Breast epithelium (tissue), 4 donors: ENCODE results near the gene GAS7. TPM values are rescaled to one million over a fixed set of nuclear protein-coding genes. Genes with fewer than 3 reads are reported as not detected.

Experiments
- DNase-seq, 2 donors: peaks; one replicate each; pipeline ENCODE4 v3.0.0-alpha.2; 2019; ENCODE audit warnings: low spot score in 2 of 2
- H3K27ac ChIP-seq, 2 donors: fragments of 200-600 bp; sonication (generic) in 1 of 2; one replicate each; pipeline ENCODE4 v1.5.1; 2016 to 2019; ENCODE audit warnings: mild to moderate bottlenecking in 1 of 2
- H3K27me3 ChIP-seq, 2 donors: fragments of 200-600 bp; sonication (generic) in 1 of 2; one replicate each; pipeline versions ENCODE4 v1.5.1 to v1.6.0; 2017 to 2019; ENCODE audit warnings: control low read depth in 1 of 2, mild to moderate bottlenecking in 1 of 2
- H3K36me3 ChIP-seq: fragments of 200-600 bp; one replicate; pipeline ENCODE4 v1.5.1; 2019
- H3K4me1 ChIP-seq, 2 donors: fragments of 200-600 bp; sonication (generic); one replicate each; pipeline ENCODE4 v1.5.1; 2016 to 2019; ENCODE audit warnings: control low read depth in 1 of 2
- H3K4me3 ChIP-seq, 3 donors: fragments of 200-600 bp; sonication (generic); 1 replicate in 2 of 3; 2 replicates in 1 of 3; pipeline ENCODE4 v1.5.1; 2016 to 2019; ENCODE audit warnings: mild to moderate bottlenecking in 3 of 3, moderate library complexity in 2 of 3
- H3K9me3 ChIP-seq, 2 donors: fragments of 200-600 bp; sonication (generic) in 1 of 2; one replicate each; pipeline ENCODE4 v1.5.1; 2016 to 2019; ENCODE audit warnings: control low read depth in 1 of 2
- CTCF ChIP-seq, 3 donors: fragments of 450-650 bp; IDR thresholded peaks; one replicate each; pipeline ENCODE4 v1.5.1; 2016 to 2017; ENCODE audit warnings: antibody characterized with exemption in 3 of 3, mild to moderate bottlenecking in 3 of 3, moderate library complexity in 3 of 3
- POLR2A ChIP-seq: fragments of 450-650 bp; IDR thresholded peaks from one replicate; pipeline ENCODE4 v1.6.1; 2016; ENCODE audit warnings: antibody characterized with exemption, mild to moderate bottlenecking, moderate library complexity
- POLR2AphosphoS5 ChIP-seq, 3 donors: sonication (generic); formaldehyde crosslinking; IDR thresholded peaks; one replicate each; pipeline ENCODE4 v1.6.1; 2017; ENCODE audit warnings: antibody characterized with exemption in 3 of 3
- intact Hi-C: fragments of 100-400 bp; cut with DNase I; formaldehyde crosslinking; loops from one replicate; pipeline ENCODE4 v1.15.1; 2023; ENCODE audit warnings: low total_unique reads
- total RNA-seq, 3 donors: library from RNA; depleted of rRNA; stranded (reverse); fragments of >200 nt; gene quantifications; one replicate each; pipeline ENCODE4 v1.1.0, GENCODE V29; 2016

Gene GAS7
- total RNA-seq, 3 donors from 2014 or later: 21.8 to 62.2 (median 33.4) TPM

- Histone ChIP-seq H3K9me3 (no peaks in the 10 kb centered on the region), H3K36me3 (no peaks in the 10 kb centered on the region), H3K27me3 (no peaks in the 10 kb centered on the region), H3K4me1 (no peaks in the 10 kb centered on the region), H3K27ac (peak overlapping the region in 1 of 2 donors; percentile 32), H3K4me3 (no peak overlapping the region)
- no peak for DNase-seq
- TF ChIP-seq POLR2A: no peak
- no peak for TF ChIP-seq CTCF (IDR thresholded peaks at IDR 0.05)
- no peak for TF ChIP-seq POLR2AphosphoS5 (IDR thresholded peaks at IDR 0.05)
- intact Hi-C loops: no loop called here
Observed at GRCh38 chr17:9912121-9913099, 286.0 kb downstream of the GAS7 start.

GRCh38 chr17:9911089-9911488 is 287.3 kb downstream of the GAS7 start:
- Histone ChIP-seq H3K4me3 (no peak overlapping the region), H3K4me1 (no peaks in the 10 kb centered on the region), H3K27me3 (no peaks in the 10 kb centered on the region), H3K36me3 (no peaks in the 10 kb centered on the region), H3K27ac (no peak overlapping the region), H3K9me3 (no peaks in the 10 kb centered on the region)
- TF ChIP-seq POLR2AphosphoS5 (IDR thresholded peaks at IDR 0.05): no peak
- TF ChIP-seq CTCF (IDR thresholded peaks at IDR 0.05): no peak
- no peak for TF ChIP-seq POLR2A
- no peak for DNase-seq
- intact Hi-C loops: no loop called here

- no peaks in the 10 kb centered on the region for H3K36me3 ChIP-seq
- no peak for DNase-seq
- no peak for TF ChIP-seq POLR2A
- TF ChIP-seq CTCF (IDR thresholded peaks at IDR 0.05): no peak
- TF ChIP-seq POLR2AphosphoS5 (IDR thresholded peaks at IDR 0.05): no peak
- no peaks in the 10 kb centered on the region for H3K27me3 ChIP-seq
- H3K4me3 ChIP-seq: no peak overlapping the region
- H3K4me1 ChIP-seq: no peaks in the 10 kb centered on the region
- no peaks in the 10 kb centered on the region for H3K9me3 ChIP-seq
- intact Hi-C loops: no loop called here
- no peak overlapping the region for H3K27ac ChIP-seq
Observed at GRCh38 chr17:9908649-9909042, 289.8 kb downstream of the GAS7 start.

- DNase-seq: no peak
- no peaks in the 10 kb centered on the region for H3K4me1 ChIP-seq
- H3K4me3 ChIP-seq: no peak overlapping the region
- intact Hi-C loops: no loop called here
- no peaks in the 10 kb centered on the region for H3K27me3 ChIP-seq
- no peaks in the 10 kb centered on the region for H3K9me3 ChIP-seq
- H3K36me3 ChIP-seq: no peaks in the 10 kb centered on the region
- TF ChIP-seq POLR2A: no peak
- no peak for TF ChIP-seq CTCF (IDR thresholded peaks at IDR 0.05)
- no peak for TF ChIP-seq POLR2AphosphoS5 (IDR thresholded peaks at IDR 0.05)
- no peak overlapping the region for H3K27ac ChIP-seq
Observed at GRCh38 chr17:9907883-9908648, 290.3 kb downstream of the GAS7 start.

- TF ChIP-seq POLR2A (no peak), POLR2AphosphoS5 (IDR thresholded peaks at IDR 0.05) (no peak), CTCF (IDR thresholded peaks at IDR 0.05) (no peak)
- intact Hi-C loops: no loop called here
- no peaks in the 10 kb centered on the region for H3K36me3 ChIP-seq
- H3K27ac ChIP-seq: no peak overlapping the region
- no peaks in the 10 kb centered on the region for H3K27me3 ChIP-seq
- no peak overlapping the region for H3K4me3 ChIP-seq
- no peaks in the 10 kb centered on the region for H3K4me1 ChIP-seq
- H3K9me3 ChIP-seq: no peaks in the 10 kb centered on the region
- no peak for DNase-seq
Observed at GRCh38 chr17:9907131-9907530, 291.3 kb downstream of the GAS7 start.
